T-helper 17 cell (primary cell): Measurements from ENCODE around the gene TBC1D32. TPM values are rescaled to one million over a fixed set of nuclear protein-coding genes. Genes with fewer than 3 reads are reported as not detected.
"Not testable (repeated sequence)": the region's sequence is repeated elsewhere in the genome, so short reads cannot be mapped to it uniquely, and the experiment has no call there.

Experiments used
- ATAC-seq: fragments of 150-1000 bp; cut with Tn5 transposase; 2 replicates; pipeline ENCODE4 v1.10.0; 2021; ENCODE audit warnings: mild to moderate bottlenecking, moderate library complexity
- DNase-seq, 3 donors: peaks; one replicate each; pipeline versions ENCODE4 v3.0.0 to v3.0.0-alpha.2; 2020 to 2021
- H3K9me3 ChIP-seq: one replicate; pipeline ENCODE4 v1.7.0; 2013; ENCODE audit warnings: low read length, mild to moderate bottlenecking; ENCODE audit not compliant: control insufficient read depth, poor library complexity, severe bottlenecking
- H3K27ac Mint-ChIP-seq: one replicate; pipeline ENCODE4 v1.8.0; 2022; ENCODE audit warnings: mild to moderate bottlenecking, moderate library complexity, mixed read lengths
- H3K27me3 Mint-ChIP-seq: one replicate; pipeline ENCODE4 v1.8.0; 2022; ENCODE audit warnings: mixed read lengths
- H3K36me3 Mint-ChIP-seq: one replicate; pipeline ENCODE4 v1.8.0; 2022; ENCODE audit warnings: low read depth, mixed read lengths
- H3K4me1 Mint-ChIP-seq: one replicate; pipeline ENCODE4 v1.8.0; 2022; ENCODE audit warnings: mild to moderate bottlenecking, mixed read lengths
- H3K4me3 Mint-ChIP-seq: one replicate; pipeline ENCODE4 v1.8.0; 2022; ENCODE audit warnings: mild to moderate bottlenecking, moderate library complexity, mixed read lengths
- total RNA-seq, 4 donors: library from RNA in 2 of 4; stranded (reverse) in 2 of 4; gene quantifications; one replicate each; pipeline ENCODE4 v1.2.3 and lab custom pipeline; 2022 to 2026

TBC1D32 gene
- total RNA-seq, 2 donors from 2014 or later, result 8.6 to 9.4 TPM

DNA sequence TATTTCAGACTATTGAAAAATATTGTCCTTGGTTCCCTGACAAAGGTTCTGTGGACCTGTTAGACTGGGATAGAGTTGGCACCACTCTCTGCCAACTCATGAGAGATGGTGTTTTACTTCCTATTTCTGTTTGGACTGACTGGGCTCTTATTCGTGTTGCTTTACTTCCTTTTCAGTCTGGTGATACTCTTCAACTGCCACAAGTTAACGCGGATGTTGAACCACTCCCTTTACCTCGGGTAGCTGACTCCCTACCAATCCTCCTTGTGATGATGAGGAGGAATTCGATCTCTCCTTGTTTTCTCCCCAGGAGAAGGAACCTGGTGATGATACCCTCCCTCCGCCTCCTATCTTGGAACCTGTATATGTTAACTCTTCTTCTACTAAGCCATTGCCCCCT lies 291.1 kb downstream of the TBC1D32 start:
- not testable (repeated sequence) for ATAC-seq, H3K27me3 Mint-ChIP-seq, H3K36me3 Mint-ChIP-seq, H3K27ac Mint-ChIP-seq, H3K4me3 Mint-ChIP-seq, DNase-seq, H3K4me1 Mint-ChIP-seq, H3K9me3 ChIP-seq

DNA sequence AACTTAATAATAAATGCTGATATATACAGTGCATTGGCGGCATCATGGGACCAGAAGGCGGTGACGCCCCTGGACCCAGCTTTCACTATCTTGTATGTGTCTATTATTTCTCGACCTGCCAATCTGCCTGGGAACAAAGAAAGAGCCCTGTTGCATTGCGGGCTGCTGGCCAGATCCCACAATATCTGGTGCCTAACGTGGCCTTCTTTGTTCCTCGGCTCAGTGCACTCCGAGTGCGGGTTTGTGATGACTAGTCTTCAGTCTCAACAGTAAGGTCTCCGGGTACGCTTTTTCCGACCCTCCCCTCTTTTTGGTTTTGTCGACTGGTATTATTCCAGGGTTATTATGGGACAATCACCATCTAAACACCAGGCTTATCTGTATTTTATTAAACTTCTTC lies 291.5 kb downstream of the TBC1D32 start:
- DNase-seq (no peak), ATAC-seq (no peak)
- no peaks in the 10 kb centered on the region for H3K36me3 Mint-ChIP-seq
- H3K4me1 Mint-ChIP-seq, result no peaks in the 10 kb centered on the region
- no peak overlapping the region for H3K27ac Mint-ChIP-seq
- H3K9me3 ChIP-seq, result no peaks in the 10 kb centered on the region
- no peaks in the 10 kb centered on the region for H3K27me3 Mint-ChIP-seq
- H3K4me3 Mint-ChIP-seq, result no peak overlapping the region

DNA sequence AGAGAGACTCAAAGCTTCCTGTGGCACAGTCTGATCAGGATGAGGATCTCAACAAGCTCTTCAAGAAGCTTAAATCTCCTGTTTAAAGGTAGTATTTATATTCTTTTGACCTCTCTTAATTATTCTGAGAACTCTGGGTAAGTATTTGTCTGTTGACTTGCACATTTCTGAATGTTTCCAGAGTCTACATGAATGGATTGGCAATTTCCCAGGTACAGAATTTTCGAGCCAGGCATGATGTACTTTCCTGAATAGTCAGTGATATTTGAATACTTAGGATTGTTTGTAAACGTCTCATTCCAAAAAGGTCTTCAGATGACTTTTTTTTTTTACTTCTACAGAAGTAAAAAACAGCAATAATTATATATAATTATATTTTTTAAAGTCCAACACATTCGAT lies 293.4 kb downstream of the TBC1D32 start:
- no peaks in the 10 kb centered on the region for H3K9me3 ChIP-seq
- no peak for DNase-seq
- Mint-ChIP-seq H3K4me3 (no peak overlapping the region), H3K27ac (no peak overlapping the region), H3K27me3 (no peaks in the 10 kb centered on the region), H3K4me1 (no peaks in the 10 kb centered on the region), H3K36me3 (no peaks in the 10 kb centered on the region)
- ATAC-seq, result no peak

DNA sequence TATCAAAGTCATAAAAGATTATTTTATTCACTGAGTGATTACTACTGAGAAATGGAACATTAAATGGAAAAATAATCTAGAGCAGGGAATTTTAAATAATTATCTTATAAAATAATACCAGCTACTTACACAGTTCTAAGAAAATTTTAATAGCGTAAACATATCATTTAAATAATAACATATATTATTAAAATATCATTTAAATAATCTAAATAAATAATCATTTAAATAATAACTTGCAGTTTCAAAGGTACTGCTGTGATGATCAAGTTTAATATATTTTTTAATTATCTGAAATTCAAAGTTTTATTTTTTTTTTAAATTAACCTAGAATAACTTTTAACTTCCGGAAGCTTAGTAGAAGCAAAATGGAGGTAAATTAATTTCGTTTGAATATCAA lies 301.2 kb downstream of the TBC1D32 start:
- no peak overlapping the region for H3K27ac Mint-ChIP-seq
- no peak for ATAC-seq
- H3K4me3 Mint-ChIP-seq, result no peak overlapping the region
- H3K27me3 Mint-ChIP-seq, result no peaks in the 10 kb centered on the region
- no peaks in the 10 kb centered on the region for H3K9me3 ChIP-seq
- no peak for DNase-seq
- no peaks in the 10 kb centered on the region for H3K36me3 Mint-ChIP-seq
- no peaks in the 10 kb centered on the region for H3K4me1 Mint-ChIP-seq

DNA sequence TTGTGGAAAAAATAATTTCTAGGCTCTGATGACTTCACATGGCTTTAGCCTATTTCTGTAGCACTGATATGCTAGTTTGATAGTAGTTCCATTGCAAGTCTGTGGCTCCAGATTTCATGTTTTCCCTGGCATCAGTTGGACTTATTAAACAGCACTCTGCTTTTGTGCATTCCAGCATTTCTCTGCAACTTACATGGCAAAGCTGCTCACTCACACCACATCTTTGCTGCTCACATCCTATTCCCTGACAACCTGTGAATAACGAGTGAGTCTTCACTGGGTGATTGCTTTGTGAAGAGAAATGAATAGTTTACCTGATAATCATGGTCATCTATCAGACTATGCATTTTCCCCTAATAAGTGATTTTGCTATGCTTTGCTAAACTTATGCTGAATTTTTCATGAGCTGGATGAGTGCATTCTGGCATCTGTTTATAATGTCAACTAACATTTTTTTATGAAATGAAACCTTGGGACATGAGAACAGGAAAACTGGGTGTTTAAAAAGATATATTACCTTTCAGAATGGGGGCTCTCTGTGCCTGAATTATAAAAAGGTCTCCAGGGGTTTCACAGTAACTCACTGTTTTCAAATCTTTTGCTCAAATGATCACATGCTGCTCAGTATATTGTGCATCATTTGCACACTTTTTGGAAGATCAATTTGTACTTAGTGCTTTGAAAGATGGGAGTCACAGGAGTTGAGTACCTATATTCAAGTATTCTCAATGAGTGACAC lies 301.8 kb downstream of the TBC1D32 start:
- no peak for DNase-seq
- ATAC-seq, result no peak
- no peaks in the 10 kb centered on the region for H3K9me3 ChIP-seq
- no peak overlapping the region for H3K27ac Mint-ChIP-seq
- no peaks in the 10 kb centered on the region for H3K4me1 Mint-ChIP-seq
- no peaks in the 10 kb centered on the region for H3K27me3 Mint-ChIP-seq
- H3K4me3 Mint-ChIP-seq, result no peak overlapping the region
- no peaks in the 10 kb centered on the region for H3K36me3 Mint-ChIP-seq

Other genes starting within 250 kb of the TBC1D32 start
- under 1 TPM in 1 of 2 donors, not detected in 1; 0.12 TPM for gene GJA1, start 101.2 kb upstream of the TBC1D32 start, total RNA-seq